ENCODE measurements around the gene WFIKKN2.

The WFIKKN2 gene

GRCh38 chr17:50794361-50794760 lies 41.0 kb upstream of the WFIKKN2 start:
- TF ChIP-seq CTCF (IDR thresholded peaks at IDR 0.05; ENCODE audit: borderline replicate concordance, control extremely low read depth, extremely low read depth, insufficient read depth, missing control alignments): no peak
- in situ Hi-C loops (cut with MboI; ENCODE audit: low sequenced_read_pairs, unreplicated experiment): no loop called here
- no peak for DNase-seq (ENCODE audit: low spot score)

- no peak for DNase-seq (ENCODE audit: low spot score)
- in situ Hi-C loops (cut with MboI; ENCODE audit: low sequenced_read_pairs, unreplicated experiment): no loop called here
- TF ChIP-seq CTCF (IDR thresholded peaks at IDR 0.05; ENCODE audit: borderline replicate concordance, control extremely low read depth, extremely low read depth, insufficient read depth, missing control alignments): no peak
Observed at GRCh38 chr17:50797135-50797810, 38.1 kb upstream of the WFIKKN2 start.

- no peak for TF ChIP-seq CTCF (IDR thresholded peaks at IDR 0.05; ENCODE audit: borderline replicate concordance, control extremely low read depth, extremely low read depth, insufficient read depth, missing control alignments)
- in situ Hi-C loops (cut with MboI; ENCODE audit: low sequenced_read_pairs, unreplicated experiment): no loop called here
- no peak for DNase-seq (ENCODE audit: low spot score)
Observed at GRCh38 chr17:50798424-50799288, 36.7 kb upstream of the WFIKKN2 start.

GRCh38 chr17:50799582-50799981 lies 35.8 kb upstream of the WFIKKN2 start:
- no peak for DNase-seq (ENCODE audit: low spot score)
- TF ChIP-seq CTCF (IDR thresholded peaks at IDR 0.05; ENCODE audit: borderline replicate concordance, control extremely low read depth, extremely low read depth, insufficient read depth, missing control alignments): no peak
- in situ Hi-C loops (cut with MboI; ENCODE audit: low sequenced_read_pairs, unreplicated experiment): no loop called here

GRCh38 chr17:50800196-50800700 lies 35.1 kb upstream of the WFIKKN2 start:
- in situ Hi-C loops (cut with MboI; ENCODE audit: low sequenced_read_pairs, unreplicated experiment): no loop called here
- DNase-seq (ENCODE audit: low spot score): no peak
- TF ChIP-seq CTCF (IDR thresholded peaks at IDR 0.05; ENCODE audit: borderline replicate concordance, control extremely low read depth, extremely low read depth, insufficient read depth, missing control alignments): no peak

- no peak for TF ChIP-seq CTCF (IDR thresholded peaks at IDR 0.05; ENCODE audit: borderline replicate concordance, control extremely low read depth, extremely low read depth, insufficient read depth, missing control alignments)
- DNase-seq (ENCODE audit: low spot score): no peak
- in situ Hi-C loops (cut with MboI; ENCODE audit: low sequenced_read_pairs, unreplicated experiment): no loop called here
Observed at GRCh38 chr17:50802609-50803571, 32.5 kb upstream of the WFIKKN2 start.

Data from GM13976 (cell line).